Measurements from ENCODE around the gene CUX1.
"Not testable (repeated sequence)": the region's sequence is repeated elsewhere in the genome, so short reads cannot be mapped to it uniquely, and the experiment has no call there.

- TF ChIP-seq CTCF (IDR thresholded peaks at IDR 0.05); SP1 (CRISPR knock-in tag; conservative IDR thresholded peaks at IDR 0.05); PREB (CRISPR knock-in tag; IDR thresholded peaks at IDR 0.05; ENCODE audit: borderline replicate concordance); JUN (CRISPR knock-in tag; IDR thresholded peaks at IDR 0.05): not testable (repeated sequence)
Observed at GRCh38 chr7:102329366-102329765, 511.9 kb downstream of the CUX1 start.
